Left lung (tissue), 10 donors: Measurements from ENCODE around the gene FYN. TPM values are rescaled to one million over a fixed set of nuclear protein-coding genes. Genes with fewer than 3 reads are reported as not detected.

Experiments
- ATAC-seq: fragments of 200-7000 bp; cut with Tn5 transposase; one replicate; pipeline ENCODE4 v1.9.1; 2020; ENCODE audit warnings: moderate library complexity
- DNase-seq, 4 donors: peaks; one replicate each; pipeline ENCODE4 v3.0.0-alpha.2; 2013 to 2020
- H3K27ac ChIP-seq, 2 donors: fragments of 200-600 bp; sonication (generic) in 1 of 2; one replicate each; pipeline versions ENCODE4 v1.5.0 to v1.8.0; 2020 to 2021
- H3K27me3 ChIP-seq, 2 donors: fragments of 200-600 bp; sonication (generic) in 1 of 2; one replicate each; pipeline versions ENCODE4 v1.5.0 to v1.8.0; 2020 to 2021
- H3K36me3 ChIP-seq, 2 donors: fragments of 200-600 bp; sonication (generic) in 1 of 2; one replicate each; pipeline versions ENCODE4 v1.5.0 to v1.8.0; 2020 to 2021
- H3K4me1 ChIP-seq, 2 donors: fragments of 200-600 bp; one replicate each; pipeline ENCODE4 v1.8.0; 2021
- H3K4me3 ChIP-seq, 2 donors: fragments of 200-600 bp; sonication (generic) in 1 of 2; one replicate each; pipeline versions ENCODE4 v1.5.0 to v1.8.0; 2020 to 2021; ENCODE audit warnings: mild to moderate bottlenecking in 1 of 2
- H3K9me3 ChIP-seq, 2 donors: fragments of 200-600 bp; sonication (generic) in 1 of 2; one replicate each; pipeline versions ENCODE4 v1.5.0 to v1.8.0; 2020 to 2021
- intact Hi-C, 2 donors: fragments of 100-400 bp; cut with DNase I; formaldehyde crosslinking; loops; one replicate each; pipeline versions ENCODE4 v1.11.2 to v1.14.2; 2022
- polyA plus RNA-seq, 6 donors: library from polyadenylated mRNA; unstranded; fragments of 120-200 nt; gene quantifications; one replicate each; pipeline ENCODE4 v1.2.1, GENCODE V29; 2013; ENCODE audit not compliant: insufficient read length in 6 of 6
- total RNA-seq, 2 donors: library from RNA; stranded (reverse); fragmentation: NEBNext Ultra II Directional; extraction: Animal tissue kit (Norgen Biotek cat#: 25700); gene quantifications; one replicate each; pipeline ENCODE4 v1.2.1, GENCODE V29; 2021
- TF ChIP-seq, protein P1 (sequence below), 2 donors: fragments of 200-600 bp; sonication (generic) in 1 of 2; IDR thresholded peaks; one replicate each; pipeline versions ENCODE4 v1.5.0 to v1.8.0; 2021; ENCODE audit warnings: antibody characterized with exemption in 2 of 2
- donor health status: DM: no; HTN: yes; CAD: no.
- donor health status: DM: no; HTN: no; CAD: no.

The FYN gene
- total and polyA plus RNA-seq, 8 donors, result 58.8 to 165 (median 144) TPM

DNA sequence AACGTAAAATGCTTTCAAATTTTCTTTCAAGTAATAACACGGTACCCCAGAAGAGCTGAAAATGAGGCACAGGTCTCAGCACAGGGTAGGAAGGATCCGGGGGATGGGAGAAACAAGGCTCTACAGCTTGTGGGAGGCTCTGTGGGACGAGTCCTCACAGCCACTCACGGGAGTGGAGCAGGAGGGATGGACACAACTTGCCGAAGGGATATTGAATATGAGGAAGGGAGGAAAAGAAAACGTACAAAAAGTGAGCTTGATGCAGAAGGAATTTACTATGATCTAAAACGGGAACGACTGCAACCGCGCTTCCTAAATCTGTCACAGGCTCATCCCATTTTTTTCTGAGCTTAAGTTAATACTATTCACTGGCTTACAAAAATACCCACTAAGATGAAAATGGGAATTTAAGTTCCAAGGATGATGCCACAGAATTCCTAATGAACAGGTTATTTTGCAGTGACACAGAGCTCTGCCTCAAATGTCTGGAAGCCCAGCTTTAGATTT lies 72.9 kb downstream of the FYN start:
- Histone ChIP-seq H3K4me3 (no peak overlapping the region), H3K9me3 (no peaks in the 10 kb centered on the region), H3K36me3 (no peaks in the 10 kb centered on the region), H3K27me3 (no peaks in the 10 kb centered on the region), H3K27ac (no peak overlapping the region), H3K4me1 (peaks cover 10 to 29% of the 10 kb centered on the region in 2 donors)
- intact Hi-C loops, result no loop called here
- no peak for DNase-seq
- TF ChIP-seq, protein P1, sequence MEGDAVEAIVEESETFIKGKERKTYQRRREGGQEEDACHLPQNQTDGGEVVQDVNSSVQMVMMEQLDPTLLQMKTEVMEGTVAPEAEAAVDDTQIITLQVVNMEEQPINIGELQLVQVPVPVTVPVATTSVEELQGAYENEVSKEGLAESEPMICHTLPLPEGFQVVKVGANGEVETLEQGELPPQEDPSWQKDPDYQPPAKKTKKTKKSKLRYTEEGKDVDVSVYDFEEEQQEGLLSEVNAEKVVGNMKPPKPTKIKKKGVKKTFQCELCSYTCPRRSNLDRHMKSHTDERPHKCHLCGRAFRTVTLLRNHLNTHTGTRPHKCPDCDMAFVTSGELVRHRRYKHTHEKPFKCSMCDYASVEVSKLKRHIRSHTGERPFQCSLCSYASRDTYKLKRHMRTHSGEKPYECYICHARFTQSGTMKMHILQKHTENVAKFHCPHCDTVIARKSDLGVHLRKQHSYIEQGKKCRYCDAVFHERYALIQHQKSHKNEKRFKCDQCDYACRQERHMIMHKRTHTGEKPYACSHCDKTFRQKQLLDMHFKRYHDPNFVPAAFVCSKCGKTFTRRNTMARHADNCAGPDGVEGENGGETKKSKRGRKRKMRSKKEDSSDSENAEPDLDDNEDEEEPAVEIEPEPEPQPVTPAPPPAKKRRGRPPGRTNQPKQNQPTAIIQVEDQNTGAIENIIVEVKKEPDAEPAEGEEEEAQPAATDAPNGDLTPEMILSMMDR (IDR thresholded peaks at IDR 0.05), result no peak
- ATAC-seq, result no peak

DNA sequence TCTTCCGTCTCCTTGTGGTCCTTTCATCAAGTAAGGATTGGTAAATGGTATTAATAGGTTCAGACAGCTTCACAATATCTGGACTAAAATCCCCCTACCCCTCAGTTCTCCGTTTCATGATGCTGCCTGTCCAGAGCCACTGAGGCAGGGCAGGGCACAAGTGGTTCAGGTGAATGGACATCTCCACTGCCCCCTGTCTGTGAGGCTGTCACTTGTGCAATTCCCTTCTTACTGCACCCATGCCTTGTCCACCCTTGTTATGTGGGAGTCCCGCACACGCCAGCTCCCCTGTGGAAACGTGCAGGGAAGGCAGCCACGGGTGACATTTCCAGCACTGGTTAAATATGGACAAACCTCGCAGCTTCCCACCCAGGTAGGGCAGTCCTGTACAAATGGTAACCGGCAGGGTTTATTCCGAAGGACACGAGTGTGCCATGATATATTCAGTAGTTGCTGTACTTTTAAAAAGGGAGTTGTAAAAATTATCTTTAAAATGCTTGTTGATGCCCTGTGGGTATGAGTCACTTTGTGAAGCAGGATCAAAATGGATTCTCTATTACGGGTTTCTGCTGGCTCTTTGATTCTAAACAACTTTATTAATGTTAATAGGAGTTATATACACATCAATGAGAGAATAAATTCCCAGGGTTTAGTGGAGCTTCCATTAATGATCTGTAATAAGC lies 73.5 kb downstream of the FYN start:
- Histone ChIP-seq H3K36me3 (no peaks in the 10 kb centered on the region), H3K4me3 (no peak overlapping the region), H3K4me1 (peaks cover 7 to 23% of the 10 kb centered on the region in 2 donors), H3K27me3 (no peaks in the 10 kb centered on the region), H3K9me3 (no peaks in the 10 kb centered on the region), H3K27ac (no peak overlapping the region)
- ATAC-seq, result no peak
- intact Hi-C loops, result no loop called here
- TF ChIP-seq, protein P1 (IDR thresholded peaks at IDR 0.05), result no peak
- DNase-seq, result no peak

DNA sequence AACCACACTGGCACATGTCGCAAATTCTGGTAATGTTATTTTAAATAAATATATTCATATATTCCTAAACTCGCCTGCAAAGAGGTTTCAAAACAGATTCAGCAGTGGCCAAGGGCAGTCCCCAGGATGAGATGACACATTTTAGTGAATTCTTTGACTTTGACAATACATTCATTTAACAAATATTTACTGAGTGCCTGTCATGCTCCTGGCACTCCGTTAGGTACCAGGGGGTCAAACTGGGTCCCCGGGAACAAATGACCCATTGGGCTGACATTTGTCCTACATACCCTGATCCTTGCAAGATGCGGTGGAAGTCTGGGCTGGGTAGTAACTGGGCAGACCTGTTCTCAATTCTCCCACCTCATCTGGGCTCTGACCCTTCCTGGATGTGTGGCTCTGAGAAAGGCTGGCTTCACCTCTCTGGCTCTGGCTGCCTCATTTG lies 74.9 kb downstream of the FYN start:
- Histone ChIP-seq H3K27me3 (no peaks in the 10 kb centered on the region), H3K36me3 (no peaks in the 10 kb centered on the region), H3K9me3 (no peaks in the 10 kb centered on the region), H3K4me1 (peaks cover 0 to 22% of the 10 kb centered on the region in 2 donors), H3K27ac (no peak overlapping the region), H3K4me3 (no peak overlapping the region)
- intact Hi-C loops, result no loop called here
- TF ChIP-seq, protein P1 (IDR thresholded peaks at IDR 0.05), result no peak
- no peak for ATAC-seq
- no peak for DNase-seq

DNA sequence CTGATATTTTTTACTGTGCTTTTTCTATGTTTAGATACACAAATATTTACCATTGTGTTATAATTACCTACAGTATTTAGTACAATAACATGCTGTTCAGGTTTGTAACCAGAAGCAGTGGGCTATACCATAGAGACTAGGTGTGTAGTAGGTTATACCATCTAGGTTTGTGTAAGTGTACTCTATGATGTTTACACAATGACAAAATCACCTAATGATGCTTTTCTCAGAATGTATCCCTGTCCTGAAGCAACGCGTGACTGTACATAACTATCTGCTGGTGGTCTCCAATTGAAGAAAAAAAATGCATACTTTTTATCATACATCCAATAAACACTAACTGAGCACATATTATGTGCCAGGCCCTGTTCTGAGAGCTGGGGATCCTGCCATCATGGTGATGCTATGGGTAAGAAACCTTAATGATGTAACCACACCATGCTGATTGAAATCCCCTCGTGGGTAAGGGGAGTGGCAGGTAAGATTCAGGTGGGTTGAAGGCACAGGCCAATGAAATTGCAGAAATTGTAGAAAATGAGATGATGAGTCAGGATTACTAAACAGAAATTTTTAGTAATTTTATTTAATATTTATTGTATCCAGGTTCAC lies 76.8 kb downstream of the FYN start:
- ATAC-seq, result no peak
- H3K4me3 ChIP-seq, result no peak overlapping the region
- H3K27ac ChIP-seq, result no peak overlapping the region
- H3K4me1 ChIP-seq, result peaks cover 0 to 14% of the 10 kb centered on the region in 2 donors
- TF ChIP-seq, protein P1 (IDR thresholded peaks at IDR 0.05), result no peak
- no peak for DNase-seq
- no peaks in the 10 kb centered on the region for H3K27me3 ChIP-seq
- no peaks in the 10 kb centered on the region for H3K36me3 ChIP-seq
- H3K9me3 ChIP-seq, result no peaks in the 10 kb centered on the region
- intact Hi-C loops, result no loop called here

DNA sequence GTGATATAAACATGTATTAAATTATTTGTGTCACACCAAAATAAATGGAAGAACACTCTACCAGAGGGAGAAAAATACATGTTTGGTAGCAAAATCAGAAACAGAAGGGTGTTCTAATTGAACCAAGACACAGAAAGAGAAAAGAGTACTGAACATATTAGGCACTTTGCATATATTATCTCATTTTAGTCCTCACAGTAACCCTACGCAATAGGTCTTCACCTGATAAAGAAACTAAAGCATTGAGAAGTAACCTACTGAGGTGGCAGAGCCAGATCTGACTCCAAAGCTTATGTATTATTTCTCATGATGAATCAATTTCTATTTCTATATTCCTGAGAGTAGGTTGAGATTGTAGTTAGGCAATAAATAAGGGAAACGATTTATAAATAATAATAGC lies 77.7 kb downstream of the FYN start:
- Histone ChIP-seq H3K4me3 (no peak overlapping the region), H3K27me3 (no peaks in the 10 kb centered on the region), H3K4me1 (peaks cover 0 to 14% of the 10 kb centered on the region in 2 donors), H3K27ac (no peak overlapping the region), H3K9me3 (no peaks in the 10 kb centered on the region), H3K36me3 (no peaks in the 10 kb centered on the region)
- no peak for ATAC-seq
- DNase-seq, result no peak
- intact Hi-C loops, result no loop called here
- TF ChIP-seq, protein P1 (IDR thresholded peaks at IDR 0.05), result no peak
